MCF 10A (cell line): ENCODE results near the gene SLC25A13. TPM values are rescaled to one million over a fixed set of nuclear protein-coding genes. Genes with fewer than 3 reads are reported as not detected.

Source experiments
- BruUV-seq: library from RNA; stranded (reverse); fragments of 400-500 nt; replicated peaks from 2 replicates; lab custom pipeline; 2021; lab: Mats Ljungman, UMichigan
- CTCF ChIA-PET: fragments of 300-600 bp; sonication (Branson Sonifier 250); formaldehyde crosslinking; extraction: SDS; loops from one replicate; lab custom pipeline; 2021; ENCODE audit warnings: antibody characterized with exemption, inconsistent platforms; lab: Yijun Ruan, JAX
- POLR2A ChIA-PET: fragments of 300-600, 350-650 bp; sonication (Branson Sonifier 250); formaldehyde crosslinking; extraction: SDS; loops from one replicate; lab custom pipeline; 2020; ENCODE audit warnings: antibody characterized with exemption, inconsistent platforms; lab: Yijun Ruan, JAX
- DNase-seq: peaks from one replicate; pipeline ENCODE4 v3.0.0-alpha.2; 2018; ENCODE audit not compliant: unreplicated experiment
- H3K27ac Mint-ChIP-seq: one replicate; pipeline ENCODE4 v1.8.0; 2022; ENCODE audit warnings: mild to moderate bottlenecking, low read depth, mixed read lengths; ENCODE audit not compliant: unreplicated experiment
- H3K27me3 Mint-ChIP-seq: one replicate; pipeline ENCODE4 v1.8.0; 2022; ENCODE audit warnings: mixed read lengths; ENCODE audit not compliant: insufficient read depth, unreplicated experiment
- H3K36me3 Mint-ChIP-seq: one replicate; pipeline ENCODE4 v1.8.0; 2022; ENCODE audit warnings: mild to moderate bottlenecking, moderate library complexity, mixed read lengths; ENCODE audit not compliant: insufficient read depth, unreplicated experiment
- H3K4me1 Mint-ChIP-seq: one replicate; pipeline ENCODE4 v1.8.0; 2022; ENCODE audit warnings: mixed read lengths; ENCODE audit not compliant: insufficient read depth, unreplicated experiment
- H3K4me3 Mint-ChIP-seq: one replicate; pipeline ENCODE4 v1.8.0; 2022; ENCODE audit warnings: mild to moderate bottlenecking, moderate library complexity, mixed read lengths; ENCODE audit not compliant: unreplicated experiment
- H3K9me3 Mint-ChIP-seq: one replicate; pipeline ENCODE4 v1.8.0; 2022; ENCODE audit warnings: mixed read lengths; ENCODE audit not compliant: unreplicated experiment
- intact Hi-C: fragments of 100-400 bp; cut with micrococcal nuclease; formaldehyde crosslinking; loops from 2 replicates; pipeline ENCODE4 v1.14.1; 2022
- total RNA-seq: library from RNA; stranded (reverse); gene quantifications from 2 replicates; pipeline ENCODE4 v1.2.3, GENCODE V29; 2022
- TF ChIP-seq, protein P1 (sequence below): fragments of 200-600 bp; IDR thresholded peaks from one replicate; pipeline ENCODE4 v1.8.0; 2022; ENCODE audit warnings: antibody characterized with exemption, mild to moderate bottlenecking; ENCODE audit not compliant: unreplicated experiment

The SLC25A13 gene
- total RNA-seq, 1 experiment from 2014 or later = 28.6 TPM

DNA sequence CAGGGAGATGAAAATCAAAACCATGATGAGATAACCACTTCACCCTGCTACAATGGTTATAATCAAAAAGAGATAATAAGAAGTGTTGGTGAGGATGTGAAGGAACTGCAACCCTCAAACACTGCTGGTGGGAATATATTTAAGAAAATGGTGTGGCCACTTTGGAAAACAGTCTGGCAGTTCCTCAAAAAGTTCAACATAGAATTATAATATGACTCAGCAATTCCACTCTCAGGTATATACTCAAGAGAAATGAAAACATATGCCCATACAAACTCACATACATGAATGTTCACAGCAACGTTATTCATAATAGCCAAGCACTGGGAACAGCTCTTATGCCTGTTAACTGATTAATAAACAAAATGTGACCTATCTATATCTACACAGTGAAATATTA, 104.8 kb downstream of the SLC25A13 start:
- Mint-ChIP-seq H3K27ac (peak overlapping the region; percentile 55), H3K4me3 (no peak overlapping the region), H3K27me3 (no peaks in the 10 kb centered on the region), H3K36me3 (no peaks in the 10 kb centered on the region), H3K4me1 (peaks cover 43% of the 10 kb centered on the region), H3K9me3 (no peaks in the 10 kb centered on the region)
- intact Hi-C loops = no loop called here
- CTCF ChIA-PET = no interaction called here
- no TSS peak for BruUV-seq
- TF ChIP-seq, protein P1, sequence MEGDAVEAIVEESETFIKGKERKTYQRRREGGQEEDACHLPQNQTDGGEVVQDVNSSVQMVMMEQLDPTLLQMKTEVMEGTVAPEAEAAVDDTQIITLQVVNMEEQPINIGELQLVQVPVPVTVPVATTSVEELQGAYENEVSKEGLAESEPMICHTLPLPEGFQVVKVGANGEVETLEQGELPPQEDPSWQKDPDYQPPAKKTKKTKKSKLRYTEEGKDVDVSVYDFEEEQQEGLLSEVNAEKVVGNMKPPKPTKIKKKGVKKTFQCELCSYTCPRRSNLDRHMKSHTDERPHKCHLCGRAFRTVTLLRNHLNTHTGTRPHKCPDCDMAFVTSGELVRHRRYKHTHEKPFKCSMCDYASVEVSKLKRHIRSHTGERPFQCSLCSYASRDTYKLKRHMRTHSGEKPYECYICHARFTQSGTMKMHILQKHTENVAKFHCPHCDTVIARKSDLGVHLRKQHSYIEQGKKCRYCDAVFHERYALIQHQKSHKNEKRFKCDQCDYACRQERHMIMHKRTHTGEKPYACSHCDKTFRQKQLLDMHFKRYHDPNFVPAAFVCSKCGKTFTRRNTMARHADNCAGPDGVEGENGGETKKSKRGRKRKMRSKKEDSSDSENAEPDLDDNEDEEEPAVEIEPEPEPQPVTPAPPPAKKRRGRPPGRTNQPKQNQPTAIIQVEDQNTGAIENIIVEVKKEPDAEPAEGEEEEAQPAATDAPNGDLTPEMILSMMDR = no peak
- DNase-seq = no peak
- POLR2A ChIA-PET = no interaction called here

DNA sequence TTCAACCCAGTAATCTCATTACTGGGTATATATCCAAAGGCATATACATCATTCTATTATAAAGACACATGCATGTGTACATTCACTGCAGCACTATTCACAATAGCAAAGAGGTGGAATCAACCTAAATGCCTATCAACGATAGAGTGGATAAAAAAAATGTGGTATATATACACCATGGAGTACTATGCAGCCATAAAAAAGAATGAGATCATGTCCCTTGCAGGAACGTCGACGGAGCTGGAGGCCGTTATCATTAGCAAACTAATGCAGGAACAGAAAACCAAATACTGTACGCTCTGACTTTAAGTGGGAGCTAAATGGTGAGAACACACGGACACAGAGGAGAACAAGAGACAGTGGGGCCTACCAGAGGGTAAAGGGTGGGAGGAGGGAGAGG, 105.5 kb downstream of the SLC25A13 start:
- Mint-ChIP-seq H3K36me3 (no peaks in the 10 kb centered on the region), H3K27ac (peak overlapping the region; percentile 55), H3K4me3 (no peak overlapping the region), H3K27me3 (no peaks in the 10 kb centered on the region), H3K4me1 (peaks cover 40% of the 10 kb centered on the region), H3K9me3 (no peaks in the 10 kb centered on the region)
- POLR2A ChIA-PET = no interaction called here
- TF ChIP-seq, protein P1 = no peak
- intact Hi-C loops = no loop called here
- CTCF ChIA-PET = no interaction called here
- DNase-seq = no peak
- BruUV-seq = no TSS peak

DNA sequence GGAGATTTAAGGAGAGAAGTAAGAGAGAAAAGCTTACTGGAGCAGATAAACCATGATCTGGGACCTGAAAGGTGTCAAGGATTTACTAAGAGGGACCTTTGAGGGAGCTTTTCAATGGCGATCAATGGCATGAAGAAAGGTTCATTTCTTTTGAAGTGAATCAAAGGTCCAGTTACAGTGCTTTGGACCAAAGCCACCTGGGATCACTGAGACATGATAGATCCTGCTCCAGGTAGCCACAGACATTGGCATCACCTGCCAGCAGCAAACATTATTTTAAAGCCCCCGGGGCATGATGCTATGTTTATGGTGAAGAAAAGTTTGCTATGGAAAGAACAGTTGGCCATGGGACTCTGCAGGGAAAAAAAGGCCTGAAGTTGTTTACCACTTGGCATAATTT, 109.4 kb downstream of the SLC25A13 start:
- no peak overlapping the region for H3K4me3 Mint-ChIP-seq
- peak; percentile 31 for DNase-seq

DNA sequence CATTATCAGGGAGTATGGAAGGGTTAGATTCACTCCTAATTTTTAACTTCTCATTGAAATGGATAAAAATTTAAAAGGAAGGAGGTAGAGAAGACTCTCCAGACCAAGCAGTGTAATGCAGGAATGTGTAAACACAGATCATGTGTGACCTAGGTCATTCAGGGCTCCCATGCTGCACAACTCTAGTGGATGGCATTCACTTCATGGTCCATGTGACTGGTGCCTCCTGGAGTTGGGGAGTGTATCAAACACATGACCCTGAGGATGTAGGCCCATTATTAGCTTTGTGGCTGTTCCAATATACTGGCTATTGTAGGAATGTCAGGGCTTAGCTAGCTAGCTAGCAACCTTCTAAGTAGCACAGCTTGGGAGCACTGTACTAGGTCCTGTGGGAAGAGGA, 109.9 kb downstream of the SLC25A13 start:
- Mint-ChIP-seq H3K36me3 (peaks cover 21% of the 10 kb centered on the region), H3K27ac (peak overlapping the region; percentile 25), H3K4me1 (peaks cover 7% of the 10 kb centered on the region), H3K27me3 (no peaks in the 10 kb centered on the region), H3K4me3 (no peak overlapping the region), H3K9me3 (no peaks in the 10 kb centered on the region)
- DNase-seq = no peak
- BruUV-seq = no TSS peak
- TF ChIP-seq, protein P1 = no peak
- CTCF ChIA-PET = no interaction called here
- POLR2A ChIA-PET = interaction anchor here (0.7 kb wide), 1 partner anchor 8 kb away, joined by 3 read pairs; no protein-coding TSS in a partner anchor
- intact Hi-C loops = no loop called here

More for the DNA sequence above, 109.4 kb downstream of the SLC25A13 start:
- TF ChIP-seq, protein P1 = no peak
- H3K36me3 Mint-ChIP-seq = peaks cover 16% of the 10 kb centered on the region
- peaks cover 10% of the 10 kb centered on the region for H3K4me1 Mint-ChIP-seq
- BruUV-seq = no TSS peak
- intact Hi-C loops = no loop called here
- H3K27ac Mint-ChIP-seq = peak overlapping the region; percentile 25
- no peaks in the 10 kb centered on the region for H3K9me3 Mint-ChIP-seq
- CTCF ChIA-PET = no interaction called here
- H3K27me3 Mint-ChIP-seq = no peaks in the 10 kb centered on the region
- POLR2A ChIA-PET = interaction anchor here (0.7 kb wide), 1 partner anchor 9 kb away, joined by 3 read pairs; no protein-coding TSS in a partner anchor
